Measurements from ENCODE around the gene MPP3.

DNA sequence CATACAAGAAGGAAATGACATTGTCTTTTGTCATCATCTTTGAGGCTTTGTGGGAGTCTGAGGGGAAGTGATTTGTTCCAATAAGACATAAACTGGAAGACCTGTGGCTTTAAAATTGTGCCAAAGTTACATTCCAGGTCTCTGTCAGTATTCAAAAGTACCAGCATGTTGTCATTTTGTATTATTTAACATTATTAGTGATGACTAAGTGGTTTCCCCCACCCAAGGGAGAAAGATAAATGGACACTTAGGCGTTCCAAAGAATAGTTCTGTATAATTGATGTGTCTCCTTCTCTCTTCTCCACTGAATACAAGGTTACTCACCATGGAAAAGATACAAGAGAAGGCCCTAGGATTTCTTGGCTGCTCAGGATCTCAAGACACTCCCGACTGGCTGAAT, 48.9 kb downstream of the MPP3 start:
- TF ChIP-seq POLR2A (IDR thresholded peaks at IDR 0.05), result no peak
- TF ChIP-seq, protein P1, sequence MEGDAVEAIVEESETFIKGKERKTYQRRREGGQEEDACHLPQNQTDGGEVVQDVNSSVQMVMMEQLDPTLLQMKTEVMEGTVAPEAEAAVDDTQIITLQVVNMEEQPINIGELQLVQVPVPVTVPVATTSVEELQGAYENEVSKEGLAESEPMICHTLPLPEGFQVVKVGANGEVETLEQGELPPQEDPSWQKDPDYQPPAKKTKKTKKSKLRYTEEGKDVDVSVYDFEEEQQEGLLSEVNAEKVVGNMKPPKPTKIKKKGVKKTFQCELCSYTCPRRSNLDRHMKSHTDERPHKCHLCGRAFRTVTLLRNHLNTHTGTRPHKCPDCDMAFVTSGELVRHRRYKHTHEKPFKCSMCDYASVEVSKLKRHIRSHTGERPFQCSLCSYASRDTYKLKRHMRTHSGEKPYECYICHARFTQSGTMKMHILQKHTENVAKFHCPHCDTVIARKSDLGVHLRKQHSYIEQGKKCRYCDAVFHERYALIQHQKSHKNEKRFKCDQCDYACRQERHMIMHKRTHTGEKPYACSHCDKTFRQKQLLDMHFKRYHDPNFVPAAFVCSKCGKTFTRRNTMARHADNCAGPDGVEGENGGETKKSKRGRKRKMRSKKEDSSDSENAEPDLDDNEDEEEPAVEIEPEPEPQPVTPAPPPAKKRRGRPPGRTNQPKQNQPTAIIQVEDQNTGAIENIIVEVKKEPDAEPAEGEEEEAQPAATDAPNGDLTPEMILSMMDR (IDR thresholded peaks at IDR 0.05), result no peak

Data from testis (tissue), 2 donors.